Osteocyte (in vitro differentiated cells): ENCODE data around the gene RAPGEF2. TPM values are rescaled to one million over a fixed set of nuclear protein-coding genes. Genes with fewer than 3 reads are reported as not detected.

Experiments
- DNase-seq: peaks from one replicate; pipeline ENCODE4 v3.0.0; 2021; ENCODE audit warnings: mixed read lengths; ENCODE audit not compliant: unreplicated experiment; ENCODE audit errors: extremely low spot score
- H3K27ac Mint-ChIP-seq: one replicate; pipeline ENCODE4 v1.8.0; 2021; ENCODE audit warnings: mild to moderate bottlenecking, mixed read lengths; ENCODE audit not compliant: unreplicated experiment
- H3K27me3 Mint-ChIP-seq: one replicate; pipeline ENCODE4 v1.8.0; 2021; ENCODE audit warnings: mixed read lengths; ENCODE audit not compliant: unreplicated experiment
- H3K36me3 Mint-ChIP-seq: one replicate; pipeline ENCODE4 v1.8.0; 2021; ENCODE audit warnings: mixed read lengths; ENCODE audit not compliant: unreplicated experiment
- H3K4me1 Mint-ChIP-seq: one replicate; pipeline ENCODE4 v1.8.0; 2021; ENCODE audit warnings: mixed read lengths; ENCODE audit not compliant: unreplicated experiment
- H3K4me3 Mint-ChIP-seq: one replicate; pipeline ENCODE4 v1.8.0; 2021; ENCODE audit warnings: mild to moderate bottlenecking, moderate library complexity, mixed read lengths; ENCODE audit not compliant: unreplicated experiment
- H3K9me3 Mint-ChIP-seq: one replicate; pipeline ENCODE4 v1.8.0; 2021; ENCODE audit warnings: mixed read lengths; ENCODE audit not compliant: unreplicated experiment
- CTCF ChIP-seq: fragments of 200-600 bp; sonication (generic); IDR thresholded peaks from 2 replicates; pipeline ENCODE4 v1.5.0; 2021; ENCODE audit warnings: antibody characterized with exemption, mild to moderate bottlenecking, moderate library complexity
- total RNA-seq: library from RNA; stranded (reverse); gene quantifications from 2 replicates; pipeline ENCODE4 v1.2.1, GENCODE V29; 2021

The RAPGEF2 gene
- total RNA-seq, 1 donor from 2014 or later, result 22.7 TPM

DNA sequence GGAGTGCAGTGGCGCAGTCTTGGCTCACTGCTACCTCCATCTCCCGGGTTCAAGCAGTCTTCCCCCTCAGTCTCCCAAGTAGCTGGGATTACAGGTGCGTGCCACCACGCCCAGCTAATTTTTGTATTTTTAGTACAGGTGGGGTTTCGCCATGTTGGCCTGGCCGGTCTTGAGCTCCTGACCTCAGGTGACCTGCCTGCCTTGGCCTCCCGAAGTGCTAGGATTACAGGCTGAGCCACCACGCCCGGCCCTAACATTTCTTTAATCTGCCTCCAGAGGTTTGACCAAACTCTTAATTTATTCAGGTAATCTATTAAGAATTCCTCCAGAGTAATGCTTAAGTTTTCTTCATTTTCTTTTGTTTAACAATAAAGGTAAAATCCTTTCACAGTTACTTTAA, 171.0 kb downstream of the RAPGEF2 start:
- Mint-ChIP-seq H3K9me3 (no peaks in the 10 kb centered on the region), H3K36me3 (peaks cover 6% of the 10 kb centered on the region), H3K4me3 (no peak overlapping the region), H3K27ac (no peak overlapping the region), H3K4me1 (peaks cover 30% of the 10 kb centered on the region), H3K27me3 (no peaks in the 10 kb centered on the region)
- DNase-seq, result no peak
- TF ChIP-seq CTCF, result no peak

DNA sequence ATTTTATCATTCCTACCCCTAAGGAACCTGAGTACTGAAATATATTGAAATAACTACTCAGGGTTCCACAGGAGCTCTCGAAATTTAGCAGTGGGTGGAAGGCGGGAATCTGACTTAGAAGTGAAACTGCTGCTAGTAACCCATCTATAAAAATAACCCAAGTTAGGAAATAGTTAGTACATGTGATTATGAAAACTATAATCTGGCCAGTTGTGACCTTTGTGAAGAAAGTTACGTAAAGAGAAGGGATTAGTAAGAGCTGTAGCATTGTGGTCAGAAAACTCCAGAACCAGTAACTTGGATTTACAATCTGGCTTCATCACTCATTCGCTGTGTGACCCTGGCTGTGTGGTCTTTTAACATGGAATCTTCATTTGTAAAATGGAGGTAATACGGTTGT, 175.5 kb downstream of the RAPGEF2 start:
- H3K36me3 Mint-ChIP-seq, result peaks cover 6% of the 10 kb centered on the region
- TF ChIP-seq CTCF, result no peak
- DNase-seq, result no peak
- no peak overlapping the region for H3K27ac Mint-ChIP-seq
- H3K4me1 Mint-ChIP-seq, result peaks cover 20% of the 10 kb centered on the region
- no peaks in the 10 kb centered on the region for H3K27me3 Mint-ChIP-seq
- no peaks in the 10 kb centered on the region for H3K9me3 Mint-ChIP-seq
- no peak overlapping the region for H3K4me3 Mint-ChIP-seq

DNA sequence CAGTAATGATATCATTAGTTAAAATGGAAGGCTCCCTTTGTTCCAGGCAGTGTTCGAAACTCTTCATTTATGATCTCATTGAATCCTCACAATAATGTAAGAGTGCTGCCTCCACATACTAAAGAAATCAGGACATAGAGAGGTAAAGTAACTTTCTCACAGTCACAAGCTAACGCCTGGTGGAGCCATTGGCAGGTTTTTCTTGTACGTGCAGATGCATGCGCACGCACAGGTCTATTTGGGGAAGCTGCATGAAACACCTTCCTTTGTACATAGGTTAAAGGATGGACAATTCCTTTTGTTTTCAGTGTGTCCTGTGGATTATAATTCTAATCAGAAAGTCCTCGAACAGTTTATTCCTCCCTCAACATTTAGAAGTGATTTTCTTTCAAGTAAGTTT, 176.2 kb downstream of the RAPGEF2 start:
- H3K27ac Mint-ChIP-seq, result no peak overlapping the region
- no peak overlapping the region for H3K4me3 Mint-ChIP-seq
- peaks cover 21% of the 10 kb centered on the region for H3K4me1 Mint-ChIP-seq
- H3K36me3 Mint-ChIP-seq, result peaks cover 6% of the 10 kb centered on the region
- DNase-seq, result no peak
- no peak for TF ChIP-seq CTCF
- no peaks in the 10 kb centered on the region for H3K9me3 Mint-ChIP-seq
- no peaks in the 10 kb centered on the region for H3K27me3 Mint-ChIP-seq

- Mint-ChIP-seq H3K4me1 (peaks cover 27% of the 10 kb centered on the region), H3K27me3 (no peaks in the 10 kb centered on the region), H3K36me3 (peaks cover 6% of the 10 kb centered on the region), H3K27ac (no peak overlapping the region), H3K4me3 (no peak overlapping the region), H3K9me3 (no peaks in the 10 kb centered on the region)
- DNase-seq, result no peak
- no peak for TF ChIP-seq CTCF
These were observed 177.7 kb downstream of the RAPGEF2 start for GRCh38 chr4:159280442-159281172.

DNA sequence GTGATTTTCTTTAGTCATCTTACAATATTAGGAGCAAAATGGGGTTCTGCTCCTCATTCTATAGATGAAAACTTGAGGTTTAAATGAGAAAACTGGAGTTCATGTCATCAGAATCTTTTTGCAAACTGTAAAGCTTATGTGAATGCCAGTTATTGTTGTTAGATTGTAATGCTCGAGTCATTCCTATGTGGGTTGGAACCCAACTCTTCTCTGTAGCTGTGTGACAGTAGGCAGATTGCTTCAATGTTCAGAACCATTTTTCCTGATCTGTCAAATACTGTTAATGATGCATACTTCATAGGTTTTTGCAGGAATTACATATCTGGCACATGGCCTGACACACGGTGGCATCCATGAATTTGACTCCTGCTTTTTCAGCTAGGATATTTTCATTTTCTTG, 178.9 kb downstream of the RAPGEF2 start:
- Mint-ChIP-seq H3K27ac (no peak overlapping the region), H3K9me3 (no peaks in the 10 kb centered on the region), H3K4me3 (no peak overlapping the region), H3K27me3 (no peaks in the 10 kb centered on the region), H3K36me3 (peaks cover 9% of the 10 kb centered on the region), H3K4me1 (peaks cover 27% of the 10 kb centered on the region)
- TF ChIP-seq CTCF, result no peak
- no peak for DNase-seq
